Hippocampal formation (tissue), 2 donors: ENCODE results near the gene NTMT1.
"Not testable (repeated sequence)": the region's sequence is repeated elsewhere in the genome, so short reads cannot be mapped to it uniquely, and the experiment has no call there.

Experiments
- DNase-seq, 2 donors: peaks; one replicate each; lab custom pipeline; 2025; lab: John Stamatoyannopoulos, UW

Gene NTMT1

GRCh38 chr9:129615407-129616285 lies 10.3 kb upstream of the NTMT1 start:
- DNase-seq: no peak

GRCh38 chr9:129617167-129617566 lies 8.8 kb upstream of the NTMT1 start:
- no peak for DNase-seq

GRCh38 chr9:129619787-129620668 lies 5.9 kb upstream of the NTMT1 start:
- DNase-seq: no peak

- DNase-seq: no peak
Observed at GRCh38 chr9:129620669-129621295, 5.2 kb upstream of the NTMT1 start, which contains the start of gene C9orf50. Gene C9orf50 (minus strand): TSS chr9:129621101. CDS start chr9:129620574, 527 bp downstream.

- no peak for DNase-seq
Observed at GRCh38 chr9:129623331-129623730, 2.6 kb upstream of the NTMT1 start.

- DNase-seq: peak in 1 of 2 donors; percentile 21
Observed at GRCh38 chr9:129624168-129624759, 1.7 kb upstream of the NTMT1 start.

- DNase-seq: no peak
Observed at GRCh38 chr9:129624947-129625346, 1.0 kb upstream of the NTMT1 start.

GRCh38 chr9:129626625-129627284 lies 792 bp downstream of the NTMT1 start:
- no peak for DNase-seq

GRCh38 chr9:129627556-129628440 lies 1.8 kb downstream of the NTMT1 start:
- no peak for DNase-seq

GRCh38 chr9:129628709-129629108 lies 2.7 kb downstream of the NTMT1 start:
- no peak for DNase-seq

GRCh38 chr9:129629251-129629820 lies 3.4 kb downstream of the NTMT1 start:
- DNase-seq: no peak

- DNase-seq: peak; percentile 19 to 35
Observed at GRCh38 chr9:129630967-129631673, 5.2 kb downstream of the NTMT1 start.

GRCh38 chr9:129631674-129632129 lies 5.7 kb downstream of the NTMT1 start:
- no peak for DNase-seq

- no peak for DNase-seq
Observed at GRCh38 chr9:129632460-129632859, 6.5 kb downstream of the NTMT1 start.

- DNase-seq: no peak
Observed at GRCh38 chr9:129633207-129633606, 7.2 kb downstream of the NTMT1 start.

GRCh38 chr9:129633848-129634247 lies 7.9 kb downstream of the NTMT1 start:
- no peak for DNase-seq

GRCh38 chr9:129635099-129636065 lies 9.4 kb downstream of the NTMT1 start:
- DNase-seq: no peak

GRCh38 chr9:129636343-129636742 lies 10.4 kb downstream of the NTMT1 start:
- DNase-seq: not testable (repeated sequence)
